GM12878 (cell line): ENCODE results near the gene PGA4. TPM values are rescaled to one million over a fixed set of nuclear protein-coding genes. Genes with fewer than 3 reads are reported as not detected.
A peak's percentile ranks its signal among the peaks of the same experiment; 100 is the strongest.

Source experiments
- ATAC-seq: fragments of 200-7000 bp; cut with Tn5 transposase; 3 replicates; pipeline ENCODE4 v1.9.1; 2020; ENCODE audit warnings: mild to moderate bottlenecking, moderate library complexity
- BruUV-seq: library from RNA; stranded (reverse); fragments of 400-500 nt; replicated peaks from 2 replicates; lab custom pipeline; 2021; lab: Mats Ljungman, UMichigan
- CTCF ChIA-PET: fragments of 300-600 bp; sonication (Branson Sonifier 250); formaldehyde crosslinking; extraction: SDS; loops from one replicate; lab custom pipeline; 2021; ENCODE audit warnings: inconsistent platforms; lab: Yijun Ruan, JAX
- POLR2A ChIA-PET: fragments of 350-600 bp; formaldehyde crosslinking; extraction: SDS; loops from one replicate; lab custom pipeline; 2021; ENCODE audit warnings: inconsistent platforms; lab: Charles Lee
- RAD21 ChIA-PET: fragments of 300-600 bp; sonication (Branson Sonifier 250); formaldehyde crosslinking; loops from one replicate; lab custom pipeline; 2023; ENCODE audit warnings: antibody characterized with exemption; ENCODE audit not compliant: unreplicated experiment; lab: Charles Lee
- SMC1A ChIA-PET: fragments of 300-600 bp; sonication (Branson Sonifier 250); formaldehyde crosslinking; loops from one replicate; lab custom pipeline; 2023; ENCODE audit not compliant: unreplicated experiment, uncharacterized antibody; lab: Charles Lee
- DNase-seq: peaks from one replicate; pipeline ENCODE4 v3.0.0-alpha.2; 2011; ENCODE audit warnings: low read depth, low spot score
- FAIRE-seq: peaks from 3 replicates; lab custom pipeline; 2011; peaks lifted over from hg19 to GRCh38; lab: Jason Lieb, UNC
- H2AFZ ChIP-seq: 2 replicates; pipeline ENCODE4 v1.6.0; 2011; ENCODE audit warnings: low read depth, low read length, control low read depth; ENCODE audit not compliant: control insufficient read depth
- H3K27ac ChIP-seq: 2 replicates; pipeline ENCODE4 v1.5.1; 2011; ENCODE audit warnings: control low read depth; ENCODE audit not compliant: control insufficient read depth, insufficient read depth
- H3K27me3 ChIP-seq, 2 experiments: replicated peaks in 1 of 2; 2 replicates each; pipeline versions ENCODE4 v1.6.0 to v1.6.1; 2011; ENCODE audit warnings: low read length in 1 of 2; ENCODE audit not compliant: control insufficient read depth in 2 of 2, insufficient read depth in 2 of 2
- H3K36me3 ChIP-seq, 2 experiments: 2 replicates each; pipeline ENCODE4 v1.5.1; 2011; ENCODE audit warnings: low read length in 1 of 2; ENCODE audit not compliant: control insufficient read depth in 2 of 2, insufficient read depth in 2 of 2
- H3K4me1 ChIP-seq: 2 replicates; pipeline ENCODE4 v1.6.1; 2011; ENCODE audit warnings: mild to moderate bottlenecking, low read length, moderate library complexity, mixed read lengths; ENCODE audit not compliant: control insufficient read depth, insufficient read depth
- H3K4me2 ChIP-seq: 2 replicates; pipeline ENCODE4 v1.6.0; 2011; ENCODE audit warnings: control low read depth; ENCODE audit not compliant: control insufficient read depth, insufficient read depth
- H3K4me3 ChIP-seq: fragments of 200-600 bp; sonication (generic); 2 replicates; pipeline ENCODE4 v1.5.1; 2016
- H3K79me2 ChIP-seq: 2 replicates; pipeline ENCODE4 v1.6.0; 2011; ENCODE audit warnings: low read length; ENCODE audit not compliant: control insufficient read depth, insufficient read depth
- H3K9ac ChIP-seq: 2 replicates; pipeline ENCODE4 v1.8.0; 2011; ENCODE audit warnings: low read length, control low read depth, mixed read lengths; ENCODE audit not compliant: control insufficient read depth, insufficient read depth
- H3K9me3 ChIP-seq: replicated peaks from 3 replicates; pipeline ENCODE4 v1.5.1; 2011; ENCODE audit warnings: mild to moderate bottlenecking, low read length; ENCODE audit not compliant: control insufficient read depth, insufficient read depth
- H4K20me1 ChIP-seq: 2 replicates; pipeline ENCODE4 v1.6.0; 2011; ENCODE audit not compliant: control insufficient read depth, insufficient read depth
- GABPA ChIP-seq: IDR thresholded peaks from 2 replicates; pipeline ENCODE4 v1.6.1; 2014; ENCODE audit warnings: antibody characterized with exemption, low read depth, mild to moderate bottlenecking, inconsistent platforms
- HCFC1 ChIP-seq: fragments of 150-350 bp; IDR thresholded peaks from 2 replicates; pipeline ENCODE4 v1.6.1; 2014; ENCODE audit warnings: low read length
- HDGF ChIP-seq: fragments of 450-650 bp; IDR thresholded peaks from 2 replicates; pipeline ENCODE4 v1.6.1; 2016; ENCODE audit warnings: antibody characterized with exemption
- IRF4 ChIP-seq: IDR thresholded peaks from 2 replicates; pipeline ENCODE4 v1.6.1; 2011; ENCODE audit warnings: low read depth, low read length
- MAX ChIP-seq: IDR thresholded peaks from 2 replicates; pipeline ENCODE4 v1.6.1; 2012; ENCODE audit warnings: low read depth, low read length, improper control_type of control experiment
- MEF2B ChIP-seq: fragments of 450-650 bp; IDR thresholded peaks from 2 replicates; pipeline ENCODE4 v1.6.1; 2018; ENCODE audit warnings: mild to moderate bottlenecking, moderate library complexity; ENCODE audit not compliant: partially characterized antibody, poor library complexity, severe bottlenecking
- MYC ChIP-seq: IDR thresholded peaks from 2 replicates; pipeline ENCODE4 v1.6.1; 2011; ENCODE audit warnings: mild to moderate bottlenecking, low read length, moderate library complexity, inconsistent platforms; ENCODE audit not compliant: insufficient read depth, insufficient replicate concordance, insufficient read length, severe bottlenecking
- PAX8 ChIP-seq: fragments of 450-650 bp; IDR thresholded peaks from 2 replicates; pipeline ENCODE4 v1.6.1; 2017; ENCODE audit warnings: mild to moderate bottlenecking, moderate library complexity
- RAD21 ChIP-seq: IDR thresholded peaks from 2 replicates; pipeline ENCODE4 v1.6.1; 2011; ENCODE audit warnings: mild to moderate bottlenecking, low read depth, low read length, moderate library complexity; ENCODE audit not compliant: insufficient read depth
- STAT3 ChIP-seq: IDR thresholded peaks from 2 replicates; pipeline ENCODE4 v1.6.1; 2011; ENCODE audit warnings: low read depth, low read length, improper control_type of control experiment
- TARDBP ChIP-seq: IDR thresholded peaks from 2 replicates; pipeline ENCODE4 v1.6.1; 2016; ENCODE audit warnings: borderline replicate concordance
- TCF12 ChIP-seq: IDR thresholded peaks from 2 replicates; pipeline ENCODE4 v1.6.1; 2011; ENCODE audit warnings: low read depth, mild to moderate bottlenecking, low read length
- TCF7 ChIP-seq: IDR thresholded peaks from 2 replicates; pipeline ENCODE4 v1.6.1; 2014; ENCODE audit warnings: antibody characterized with exemption, borderline replicate concordance
- USF1 ChIP-seq: IDR thresholded peaks from 2 replicates; pipeline ENCODE4 v1.6.1; 2011; ENCODE audit warnings: borderline replicate concordance, low read depth, mild to moderate bottlenecking, moderate library complexity, mixed read lengths, low read length; ENCODE audit not compliant: insufficient read depth; ENCODE audit errors: extremely low read length
- WRNIP1 ChIP-seq: IDR thresholded peaks from 2 replicates; pipeline ENCODE4 v1.6.1; 2011; ENCODE audit warnings: low read depth, low read length, improper control_type of control experiment, borderline replicate concordance
- ZNF24 ChIP-seq: fragments of 450-650 bp; IDR thresholded peaks from 2 replicates; pipeline ENCODE4 v1.6.1; 2017; ENCODE audit warnings: antibody characterized with exemption, mild to moderate bottlenecking
- ZNF274 ChIP-seq: IDR thresholded peaks from one replicate; pipeline ENCODE4 v1.8.0; 2011; ENCODE audit not compliant: insufficient read length, insufficient read depth
- ZNF592 ChIP-seq: fragments of 450-650 bp; IDR thresholded peaks from 2 replicates; pipeline ENCODE4 v1.6.1; 2017; ENCODE audit warnings: mild to moderate bottlenecking, moderate library complexity
- ZNF622 ChIP-seq: fragments of 450-650 bp; IDR thresholded peaks from 2 replicates; pipeline ENCODE4 v1.6.1; 2017; ENCODE audit warnings: mild to moderate bottlenecking, inconsistent platforms
- ZSCAN29 ChIP-seq: fragments of 450-650 bp; IDR thresholded peaks from 2 replicates; pipeline ENCODE4 v1.6.1; 2017; ENCODE audit warnings: mild to moderate bottlenecking, moderate library complexity
- WGBS: methylation state at CpG from one replicate; pipeline ENCODE4 v1.1.6; 2016; ENCODE audit warnings: low lambda C conversion rate; ENCODE audit not compliant: insufficient replicate concordance, insufficient coverage; ENCODE audit errors: missing lambda C conversion rate; 5-methylcytosine and 5-hydroxymethylcytosine counted together
- in situ Hi-C: fragments of 300-500 bp; cut with MboI; formaldehyde crosslinking; loops from 9 replicates; pipeline ENCODE4 v1.14.3; 2018; ENCODE audit warnings: mixed read lengths
- intact Hi-C: fragments of 100-400 bp; cut with micrococcal nuclease; formaldehyde crosslinking; loops from one replicate; pipeline ENCODE4 v1.14.2; 2022; ENCODE audit not compliant: unreplicated experiment
- polyA plus RNA-seq, 11 experiments: library from polyadenylated mRNA; depleted of rRNA in 4 of 11; unstranded in 6 of 11; stranded (reverse) in 5 of 11; fragments of >200 nt; fragmentation: Nextera tagmentation in 4 of 11; fragmentation: Illumina TruSeq in 1 of 11; extraction: Ambion mirVana in 4 of 11; extraction: Trizol in 1 of 11; gene quantifications; 1 replicate in 1 of 11; 2 replicates in 10 of 11; pipeline versions ENCODE4 v1.2.1 to v1.2.3, GENCODE V29; 2011 to 2016; ENCODE audit warnings: inconsistent platforms in 2 of 11, missing spikeins in 2 of 11, low read depth in 1 of 11
- total RNA-seq, 4 experiments: library from RNA; depleted of rRNA in 3 of 4; stranded (reverse); fragments of >200 nt in 3 of 4; fragmentation: Illumina TruSeq in 1 of 4; extraction: Trizol in 1 of 4; gene quantifications; 2 replicates each; pipeline versions ENCODE4 v1.2.1 to v1.2.3, GENCODE V29; 2013 to 2021

Gene PGA4
- total and polyA plus RNA-seq, 10 of the 15 experiments (the other 5 are each of a cell fraction or from before 2014, with no cell fraction given): not detected

GRCh38 chr11:61187505-61188130 lies 34.5 kb upstream of the PGA4 start (continued):
- TF ChIP-seq ZSCAN29: no peak
- TF ChIP-seq MEF2B: peak; percentile 95
- TF ChIP-seq IRF4: no peak
- TF ChIP-seq STAT3: no peak
- no peak for TF ChIP-seq WRNIP1
- TF ChIP-seq ZNF24: no peak
- no peak for TF ChIP-seq GABPA

- CTCF ChIA-PET: interaction anchor here (0.6 to 3.9 kb wide), 4 partner anchors 31 to 619 kb away, joined by 3 to 72 read pairs (median 4); no protein-coding TSS in a partner anchor
- DNase-seq: no peak
- intact Hi-C loops (no loop called here), in situ Hi-C loops (loop anchor here (5.0 kb wide), 1 partner anchor 77 kb away; no protein-coding TSS in a partner anchor)
- Histone ChIP-seq H2AFZ (no peak overlapping the region), H3K9ac (no peak overlapping the region), H3K79me2 (no peaks in the 10 kb centered on the region), H3K36me3 (no peaks in the 10 kb centered on the region), H3K4me2 (no peak overlapping the region), H3K4me3 (no peak overlapping the region), H4K20me1 (no peaks in the 10 kb centered on the region), H3K27me3 (no peaks in the 10 kb centered on the region), H3K9me3 (no peaks in the 10 kb centered on the region), H3K4me1 (no peaks in the 10 kb centered on the region), H3K27ac (no peak overlapping the region)
- FAIRE-seq: no peak
- ATAC-seq: no peak
- POLR2A ChIA-PET: interaction anchor here (0.7 kb wide), 1 partner anchor 194 kb away, joined by 4 read pairs; no protein-coding TSS in a partner anchor
- WGBS: 33% methylated on average over 8 of the region's 8 CpGs
- RAD21 ChIA-PET: interaction anchor here (1.2 kb wide), 1 partner anchor 59 kb away, joined by 3 read pairs; no protein-coding TSS in a partner anchor
- no TSS peak for BruUV-seq
- TF ChIP-seq PAX8: no peak
- TF ChIP-seq USF1: no peak
- no peak for TF ChIP-seq TCF7
- no peak for TF ChIP-seq TCF12
- no peak for TF ChIP-seq ZNF274
- no peak for TF ChIP-seq ZNF592
- no peak for TF ChIP-seq ZNF622
- TF ChIP-seq MYC: no peak
- no peak for TF ChIP-seq RAD21
- TF ChIP-seq TARDBP: no peak
- no peak for TF ChIP-seq MAX
- no peak for TF ChIP-seq HDGF
- no peak for TF ChIP-seq HCFC1
- SMC1A ChIA-PET: interaction anchor here (0.5 to 4.1 kb wide), 4 partner anchors 61 to 415 kb away, joined by 3 to 44 read pairs (median 14); no protein-coding TSS in a partner anchor
These were observed 32.2 kb upstream of the PGA4 start for GRCh38 chr11:61189933-61190332.
